PC-3 (cell line): ENCODE results near the gene PPFIBP2.

Experiments used
- EZH2 ChIP-seq: fragments of 300-600 bp; sonication (generic); IDR thresholded peaks from one replicate; pipeline ENCODE4 v1.6.1; 2017; ENCODE audit warnings: antibody characterized with exemption, mild to moderate bottlenecking, low read length; ENCODE audit not compliant: unreplicated experiment
- TF ChIP-seq, protein P1 (sequence below): fragments of 300-600 bp; sonication (generic); conservative IDR thresholded peaks from 2 replicates; pipeline ENCODE4 v1.5.1; 2017; ENCODE audit warnings: antibody characterized with exemption, low read depth, mild to moderate bottlenecking, low read length

DNA sequence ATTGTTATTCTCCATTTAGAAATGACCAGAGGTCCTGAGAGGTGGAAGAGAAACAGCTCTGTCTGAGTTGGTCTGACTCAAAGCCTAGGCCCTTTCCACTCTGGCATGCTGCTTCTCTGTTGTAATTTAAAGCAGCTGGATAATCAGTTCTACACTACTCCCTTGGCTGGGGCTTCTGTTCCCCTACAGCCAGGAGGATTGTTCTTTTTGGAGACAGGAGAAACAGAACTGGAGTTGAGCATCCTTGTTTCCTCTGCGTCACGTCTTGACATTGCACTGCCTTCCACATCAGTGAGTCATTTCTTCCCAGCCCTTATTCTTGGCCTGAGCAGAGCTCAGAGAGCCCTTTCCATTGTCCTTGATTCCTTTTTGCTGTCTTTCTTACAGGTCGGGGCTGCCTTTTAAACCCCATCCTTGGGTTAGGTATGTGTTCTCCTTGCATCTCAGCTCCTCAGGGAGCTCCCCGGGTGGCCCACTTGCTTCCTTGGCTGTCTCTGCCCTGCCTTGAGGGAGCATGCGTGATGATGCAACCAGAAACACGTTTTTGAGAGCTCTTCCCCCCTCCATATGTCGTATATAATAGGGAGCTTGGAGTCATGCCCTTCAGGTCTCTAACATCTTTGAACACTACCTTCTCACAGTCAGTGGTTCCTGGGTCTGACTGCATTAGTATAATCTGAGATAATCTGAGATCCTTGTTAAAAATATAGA is 123.8 kb downstream of the PPFIBP2 start:
- TF ChIP-seq, protein P1, sequence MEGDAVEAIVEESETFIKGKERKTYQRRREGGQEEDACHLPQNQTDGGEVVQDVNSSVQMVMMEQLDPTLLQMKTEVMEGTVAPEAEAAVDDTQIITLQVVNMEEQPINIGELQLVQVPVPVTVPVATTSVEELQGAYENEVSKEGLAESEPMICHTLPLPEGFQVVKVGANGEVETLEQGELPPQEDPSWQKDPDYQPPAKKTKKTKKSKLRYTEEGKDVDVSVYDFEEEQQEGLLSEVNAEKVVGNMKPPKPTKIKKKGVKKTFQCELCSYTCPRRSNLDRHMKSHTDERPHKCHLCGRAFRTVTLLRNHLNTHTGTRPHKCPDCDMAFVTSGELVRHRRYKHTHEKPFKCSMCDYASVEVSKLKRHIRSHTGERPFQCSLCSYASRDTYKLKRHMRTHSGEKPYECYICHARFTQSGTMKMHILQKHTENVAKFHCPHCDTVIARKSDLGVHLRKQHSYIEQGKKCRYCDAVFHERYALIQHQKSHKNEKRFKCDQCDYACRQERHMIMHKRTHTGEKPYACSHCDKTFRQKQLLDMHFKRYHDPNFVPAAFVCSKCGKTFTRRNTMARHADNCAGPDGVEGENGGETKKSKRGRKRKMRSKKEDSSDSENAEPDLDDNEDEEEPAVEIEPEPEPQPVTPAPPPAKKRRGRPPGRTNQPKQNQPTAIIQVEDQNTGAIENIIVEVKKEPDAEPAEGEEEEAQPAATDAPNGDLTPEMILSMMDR: no peak
- TF ChIP-seq EZH2: no peak
